T-helper 2 cell treated with Interferon-gamma antibody and Interleukin-4, amounts not matched to agents 5 μg/mL and 100 μg/mL, for 36 hours (primary cell): Measurements from ENCODE around the gene MADCAM1.
"Not testable (repeated sequence)": the region's sequence is repeated elsewhere in the genome, so short reads cannot be mapped to it uniquely, and the experiment has no call there.

Source experiments
- DNase-seq: peaks from one replicate; pipeline ENCODE4 v3.0.0; 2021; ENCODE audit warnings: low spot score
- H3K27ac Mint-ChIP-seq: one replicate; pipeline ENCODE4 v1.8.0; 2021; ENCODE audit warnings: mild to moderate bottlenecking, mixed read lengths
- H3K27me3 Mint-ChIP-seq: one replicate; pipeline ENCODE4 v1.8.0; 2021; ENCODE audit warnings: low read depth, mixed read lengths
- H3K36me3 Mint-ChIP-seq: one replicate; pipeline ENCODE4 v1.8.0; 2021; ENCODE audit warnings: low read depth, mixed read lengths
- H3K4me1 Mint-ChIP-seq: one replicate; pipeline ENCODE4 v1.8.0; 2021; ENCODE audit warnings: low read depth, mixed read lengths
- H3K4me3 Mint-ChIP-seq: one replicate; pipeline ENCODE4 v1.8.0; 2022; ENCODE audit warnings: mild to moderate bottlenecking, moderate library complexity, mixed read lengths
- H3K9me3 Mint-ChIP-seq: one replicate; pipeline ENCODE4 v1.8.0; 2021; ENCODE audit warnings: mixed read lengths

Gene MADCAM1

DNA sequence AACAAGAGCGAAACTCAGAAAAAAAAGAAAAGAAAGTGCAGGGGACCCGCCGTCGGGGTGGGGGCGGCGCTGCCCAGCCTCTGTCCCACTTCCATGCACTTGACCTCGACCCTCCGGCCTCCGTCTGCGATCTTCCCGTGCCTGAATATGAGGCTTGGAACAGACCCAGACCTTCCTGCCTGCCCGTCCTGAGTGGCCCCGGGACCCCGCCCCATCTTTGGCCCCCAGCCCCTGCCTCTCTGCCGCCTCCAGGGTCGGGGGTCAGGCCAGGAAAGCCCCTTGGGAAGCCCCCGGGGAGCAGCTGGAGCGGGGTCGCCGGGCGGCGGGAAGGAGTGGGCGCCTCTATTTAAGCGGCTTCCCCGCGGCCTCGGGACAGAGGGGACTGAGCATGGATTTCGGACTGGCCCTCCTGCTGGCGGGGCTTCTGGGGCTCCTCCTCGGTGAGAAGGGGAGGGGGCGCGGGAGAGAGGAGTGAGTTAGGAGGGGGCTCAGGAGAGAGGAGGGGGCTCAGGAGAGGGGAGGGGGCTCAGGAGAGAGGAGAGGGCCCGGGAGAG lies at the start of gene MADCAM1:
Gene MADCAM1, plus strand, starts transcription at position 375 of the 554 bp plus-strand sequence. Its CDS starts 14 bp downstream, at position 389.
- DNase-seq, result no peak
- H3K9me3 Mint-ChIP-seq, result peaks cover 3% of the 10 kb centered on the region
- H3K36me3 Mint-ChIP-seq, result no peaks in the 10 kb centered on the region
- peaks cover 5% of the 10 kb centered on the region for H3K4me1 Mint-ChIP-seq
- H3K27ac Mint-ChIP-seq, result no peak within 1 kb of the TSS
- no peak within 1 kb of the TSS for H3K4me3 Mint-ChIP-seq
- peaks cover 23% of the 10 kb centered on the region for H3K27me3 Mint-ChIP-seq

- Mint-ChIP-seq H3K9me3 (peaks cover 7% of the 10 kb centered on the region), H3K27ac (no peak overlapping the region), H3K4me1 (no peaks in the 10 kb centered on the region), H3K36me3 (no peaks in the 10 kb centered on the region), H3K4me3 (no peak overlapping the region), H3K27me3 (no peaks in the 10 kb centered on the region)
- DNase-seq, result no peak
Observed at GRCh38 chr19:447064-447426, 49.2 kb upstream of the MADCAM1 start.

DNA sequence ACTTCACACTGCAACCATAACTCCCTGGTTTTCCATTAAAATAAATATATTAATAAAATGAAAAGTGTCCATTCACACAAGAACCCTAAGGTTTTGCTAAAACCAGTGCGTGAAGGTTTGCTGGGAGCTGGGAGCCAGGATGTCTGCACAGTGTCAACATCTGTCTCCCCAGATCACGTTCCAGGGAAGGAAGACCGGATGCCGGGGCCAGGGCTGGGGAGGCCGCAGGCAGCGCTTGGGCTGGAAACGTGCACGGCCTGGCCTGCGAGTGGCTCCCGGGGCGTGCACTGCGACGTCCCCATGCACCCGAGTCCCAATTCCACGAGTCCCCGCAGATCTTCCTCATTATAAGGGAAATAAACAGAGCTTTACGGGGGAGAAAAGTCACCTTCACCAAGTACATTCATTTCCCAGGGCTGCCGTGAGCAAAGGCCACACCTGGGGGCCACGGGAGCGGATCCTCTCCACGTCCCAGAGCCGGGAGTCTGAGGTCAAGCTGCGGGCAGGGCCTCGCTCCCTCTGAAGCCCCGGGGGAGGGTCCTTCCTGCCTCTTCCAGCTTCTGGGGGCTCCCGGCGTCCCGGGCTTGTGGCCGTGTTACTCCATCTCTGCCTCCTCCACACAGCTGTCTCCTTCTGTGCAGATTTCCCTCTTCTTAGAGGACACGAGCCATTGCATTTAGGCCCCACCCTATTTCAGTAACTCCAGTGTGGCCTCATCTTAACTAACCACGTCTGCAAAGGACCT lies 48.3 kb upstream of the MADCAM1 start:
- H3K36me3 Mint-ChIP-seq, result no peaks in the 10 kb centered on the region
- no peak overlapping the region for H3K4me3 Mint-ChIP-seq
- no peak for DNase-seq
- H3K9me3 Mint-ChIP-seq, result peaks cover 5% of the 10 kb centered on the region
- no peaks in the 10 kb centered on the region for H3K4me1 Mint-ChIP-seq
- no peak overlapping the region for H3K27ac Mint-ChIP-seq
- H3K27me3 Mint-ChIP-seq, result no peaks in the 10 kb centered on the region

DNA sequence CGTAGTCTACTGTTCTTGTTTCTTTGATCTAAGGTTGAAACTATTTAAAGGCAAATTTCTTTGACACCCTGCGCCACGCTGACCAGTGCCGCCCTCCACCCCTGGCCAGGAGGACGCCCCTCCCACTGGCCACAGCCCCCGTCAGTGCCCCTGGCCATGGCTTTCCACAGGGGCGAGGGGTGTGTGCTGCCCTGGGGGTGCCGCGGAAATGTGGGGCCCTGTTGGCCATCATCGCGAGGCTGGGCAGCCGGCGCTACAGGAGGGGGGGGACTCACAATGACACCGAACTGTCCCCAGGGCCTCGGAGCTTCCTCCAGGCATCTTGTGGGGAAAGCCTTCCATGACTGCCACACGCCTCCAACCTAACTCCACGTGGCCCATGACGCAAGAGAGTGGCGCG lies 46.4 kb upstream of the MADCAM1 start:
- no peak for DNase-seq
- H3K27me3 Mint-ChIP-seq, result no peaks in the 10 kb centered on the region
- H3K36me3 Mint-ChIP-seq, result no peaks in the 10 kb centered on the region
- H3K4me3 Mint-ChIP-seq, result no peak overlapping the region
- H3K27ac Mint-ChIP-seq, result no peak overlapping the region
- peaks cover 5% of the 10 kb centered on the region for H3K9me3 Mint-ChIP-seq
- H3K4me1 Mint-ChIP-seq, result no peaks in the 10 kb centered on the region

DNA sequence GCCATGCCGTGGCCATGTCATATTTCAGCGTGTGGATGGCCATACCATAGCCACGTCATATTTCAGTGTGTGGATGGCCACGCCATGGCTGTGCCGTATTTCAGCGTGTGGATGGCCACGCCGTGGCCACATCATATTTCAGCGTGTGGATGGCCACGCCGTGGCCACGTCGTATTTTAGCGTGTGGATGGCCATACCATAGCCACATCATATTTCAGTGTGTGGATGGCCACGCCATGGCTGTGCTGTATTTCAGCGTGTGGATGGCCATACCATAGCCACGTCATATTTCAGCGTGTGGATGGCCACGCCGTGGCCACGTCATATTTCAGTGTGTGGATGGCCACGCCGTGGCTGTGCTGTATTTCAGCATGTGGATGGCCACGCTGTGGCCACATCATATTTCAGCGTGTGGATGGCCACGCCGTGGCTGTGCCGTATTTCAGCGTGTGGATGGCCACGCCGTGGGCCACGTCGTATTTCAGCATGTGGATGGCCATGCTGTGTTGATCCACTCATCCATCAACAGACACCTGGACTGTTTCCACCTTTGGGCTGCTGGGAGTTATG lies 45.3 kb upstream of the MADCAM1 start:
- DNase-seq, H3K9me3 Mint-ChIP-seq, H3K4me1 Mint-ChIP-seq, H3K4me3 Mint-ChIP-seq, H3K27me3 Mint-ChIP-seq, H3K27ac Mint-ChIP-seq, H3K36me3 Mint-ChIP-seq: not testable (repeated sequence)

DNA sequence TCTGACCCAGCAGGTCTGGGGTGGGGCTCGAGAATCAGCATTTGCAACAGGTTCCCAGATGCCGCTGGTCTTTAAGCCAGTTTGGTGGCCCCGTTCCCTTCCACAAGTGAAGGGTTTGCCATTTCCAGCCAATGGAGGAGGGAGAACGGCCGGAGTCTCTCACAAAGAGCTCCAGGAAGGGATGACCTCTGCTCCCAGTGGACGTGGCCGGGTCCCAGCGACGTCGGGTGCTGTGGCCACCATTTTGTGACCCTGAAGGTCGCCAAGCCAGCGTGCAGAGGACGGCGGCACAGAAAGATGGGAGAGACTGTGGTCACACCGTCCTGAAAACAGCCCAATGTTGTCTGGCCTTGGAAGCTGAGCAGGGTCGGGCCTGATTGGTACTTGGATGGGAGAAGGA lies 43.5 kb upstream of the MADCAM1 start:
- Mint-ChIP-seq H3K4me1 (no peaks in the 10 kb centered on the region), H3K4me3 (no peak overlapping the region), H3K27ac (no peak overlapping the region), H3K9me3 (peaks cover 5% of the 10 kb centered on the region), H3K36me3 (no peaks in the 10 kb centered on the region), H3K27me3 (no peaks in the 10 kb centered on the region)
- no peak for DNase-seq

GRCh38 chr19:453606-454005 lies 42.7 kb upstream of the MADCAM1 start:
- Mint-ChIP-seq H3K4me3 (no peak overlapping the region), H3K9me3 (peaks cover 5% of the 10 kb centered on the region), H3K27ac (no peak overlapping the region)

DNA sequence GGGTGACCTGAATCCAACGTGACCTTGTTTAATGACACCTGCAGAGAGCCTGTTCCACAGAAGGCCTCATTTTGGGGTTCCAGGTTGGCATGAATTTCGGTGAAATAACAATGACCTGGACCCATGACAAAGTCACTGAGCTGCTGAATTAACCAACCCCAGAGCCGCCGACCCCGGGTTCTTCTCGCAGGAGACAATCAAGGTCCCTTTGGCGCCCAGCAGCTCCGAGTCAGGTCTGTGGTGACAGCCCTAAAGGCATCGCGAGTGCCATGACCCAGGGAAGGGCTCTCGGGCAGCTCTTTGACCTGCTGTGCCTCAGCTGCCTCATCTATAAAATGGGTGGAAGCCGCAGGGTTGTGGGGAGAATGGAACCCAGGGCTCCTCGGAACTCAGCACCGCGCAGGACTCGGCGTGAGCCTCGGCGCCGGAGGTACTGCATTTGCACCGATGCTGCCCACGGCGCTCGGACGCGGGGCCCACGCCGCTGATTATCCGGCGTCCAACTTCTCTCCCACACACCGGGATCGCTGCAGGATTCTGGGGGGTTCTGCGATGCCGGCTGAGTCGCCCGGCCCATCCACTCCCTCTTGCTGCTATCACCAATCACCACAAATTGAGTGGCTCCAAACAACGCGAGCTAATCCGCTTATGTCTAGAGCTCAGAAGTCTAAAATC lies 41.1 kb upstream of the MADCAM1 start:
- H3K4me3 Mint-ChIP-seq, result no peak overlapping the region
- no peaks in the 10 kb centered on the region for H3K4me1 Mint-ChIP-seq
- H3K27ac Mint-ChIP-seq, result no peak overlapping the region
- H3K36me3 Mint-ChIP-seq, result no peaks in the 10 kb centered on the region
- DNase-seq, result no peak
- peaks cover 5% of the 10 kb centered on the region for H3K9me3 Mint-ChIP-seq
- peaks cover 7% of the 10 kb centered on the region for H3K27me3 Mint-ChIP-seq

More at GRCh38 chr19:453606-454005, 42.7 kb upstream of the MADCAM1 start:
- H3K4me1 Mint-ChIP-seq, result no peaks in the 10 kb centered on the region
- no peaks in the 10 kb centered on the region for H3K27me3 Mint-ChIP-seq
- DNase-seq, result no peak
- H3K36me3 Mint-ChIP-seq, result no peaks in the 10 kb centered on the region

GRCh38 chr19:455851-456546 lies 40.3 kb upstream of the MADCAM1 start:
- no peak for DNase-seq
- H3K36me3 Mint-ChIP-seq, result no peaks in the 10 kb centered on the region
- H3K4me3 Mint-ChIP-seq, result no peak overlapping the region
- no peaks in the 10 kb centered on the region for H3K9me3 Mint-ChIP-seq
- H3K27ac Mint-ChIP-seq, result no peak overlapping the region
- peaks cover 7% of the 10 kb centered on the region for H3K27me3 Mint-ChIP-seq
- no peaks in the 10 kb centered on the region for H3K4me1 Mint-ChIP-seq

DNA sequence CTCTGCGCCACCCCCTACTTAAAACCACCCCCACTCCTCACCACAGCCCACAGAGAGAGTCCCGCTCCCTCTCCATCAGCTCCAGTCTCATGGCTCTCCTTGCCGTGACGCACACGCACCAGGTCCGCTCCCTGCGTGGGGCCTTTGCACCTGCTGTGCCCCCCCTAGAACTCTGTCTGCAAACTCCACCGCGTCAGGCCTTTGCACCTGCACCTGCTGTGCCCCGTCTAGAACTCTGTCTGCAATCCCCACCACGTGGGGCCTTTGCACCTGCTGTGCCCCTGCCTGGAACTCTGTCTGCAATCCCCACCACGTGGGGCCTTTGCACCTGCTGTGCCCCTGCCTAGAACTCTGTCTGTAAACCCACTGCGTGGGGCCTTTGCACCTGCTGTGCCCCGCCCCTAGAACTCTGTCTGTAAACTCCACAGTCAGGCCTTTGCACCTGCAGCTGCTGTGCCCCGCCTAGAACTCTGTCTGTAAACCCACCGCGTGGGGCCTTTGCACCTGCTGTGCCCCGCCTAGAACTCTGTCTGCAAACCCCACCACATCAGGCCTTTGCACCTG lies 39.7 kb upstream of the MADCAM1 start:
- Mint-ChIP-seq H3K4me3 (no peak overlapping the region), H3K36me3 (no peaks in the 10 kb centered on the region), H3K27ac (no peak overlapping the region), H3K27me3 (peaks cover 9% of the 10 kb centered on the region), H3K9me3 (no peaks in the 10 kb centered on the region), H3K4me1 (no peaks in the 10 kb centered on the region)
- DNase-seq, result no peak

DNA sequence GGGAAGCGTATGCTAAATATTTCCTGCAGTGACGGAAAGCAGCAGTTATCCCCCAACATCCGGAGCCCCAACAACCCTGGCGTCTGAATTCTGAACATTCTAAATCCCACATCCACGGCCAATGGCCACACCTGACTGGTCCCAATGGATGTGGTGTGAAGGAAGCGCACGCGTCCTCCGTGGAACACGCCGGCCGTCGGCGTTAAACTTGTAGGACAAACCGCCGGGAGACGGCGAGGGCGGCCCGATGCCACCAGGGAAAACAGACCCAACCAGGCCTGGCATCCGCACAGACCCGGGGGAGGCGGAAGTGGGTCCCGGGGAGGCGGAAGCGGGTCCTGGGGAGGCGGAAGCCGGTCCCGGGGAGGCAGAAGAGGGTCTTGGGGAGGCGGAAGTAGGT lies 38.6 kb upstream of the MADCAM1 start:
- Mint-ChIP-seq H3K27ac (no peak overlapping the region), H3K4me3 (no peak overlapping the region), H3K36me3 (no peaks in the 10 kb centered on the region), H3K9me3 (no peaks in the 10 kb centered on the region), H3K27me3 (peaks cover 16% of the 10 kb centered on the region), H3K4me1 (no peaks in the 10 kb centered on the region)
- DNase-seq, result no peak

GRCh38 chr19:458091-459042 lies 37.9 kb upstream of the MADCAM1 start:
- no peak overlapping the region for H3K27ac Mint-ChIP-seq
- no peak overlapping the region for H3K4me3 Mint-ChIP-seq
- no peaks in the 10 kb centered on the region for H3K36me3 Mint-ChIP-seq
- H3K27me3 Mint-ChIP-seq, result peaks cover 19% of the 10 kb centered on the region
- no peaks in the 10 kb centered on the region for H3K4me1 Mint-ChIP-seq
- DNase-seq, result no peak
- H3K9me3 Mint-ChIP-seq, result no peaks in the 10 kb centered on the region
